ENCODE measurements around the gene FASTKD3.

DNA sequence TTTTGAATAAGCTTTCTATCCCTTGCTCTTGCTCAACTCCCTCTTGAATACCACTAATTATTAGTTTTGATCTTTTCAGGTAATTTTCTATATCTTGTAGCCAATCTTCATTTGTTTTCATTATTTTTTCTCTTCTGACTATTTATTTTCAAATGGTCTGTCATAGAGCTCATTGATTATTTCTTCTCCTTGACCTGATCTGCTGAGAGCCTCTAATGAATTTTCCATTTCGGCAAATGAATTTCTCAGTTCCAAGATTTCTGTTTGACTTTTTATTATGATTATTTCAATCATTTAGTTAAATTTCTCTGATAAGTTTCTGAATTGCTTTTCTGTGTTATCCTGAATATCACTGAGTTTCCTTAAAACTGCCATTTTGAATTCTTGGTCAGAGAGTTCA lies 39.5 kb upstream of the FASTKD3 start:
- TF ChIP-seq CTCF (conservative IDR thresholded peaks at IDR 0.05 in 1 of 2, IDR thresholded peaks at IDR 0.05 in 1 of 2; ENCODE audit: extremely low read depth in 1 of 2, insufficient read depth in 1 of 2, low read depth in 1 of 2, low read length in 2 of 2), result no peak
- no peak for TF ChIP-seq EZH2 (IDR thresholded peaks at IDR 0.05; ENCODE audit: borderline replicate concordance, low read length)
